GM23248 (cell line): ENCODE results near the gene FSCN2. TPM values are rescaled to one million over a fixed set of nuclear protein-coding genes. Genes with fewer than 3 reads are reported as not detected.

Experiments used
- DNase-seq: peaks from one replicate; pipeline ENCODE4 v3.0.0-alpha.2; 2015
- H2AFZ ChIP-seq: fragments of 200-600 bp; sonication (generic); 2 replicates; pipeline ENCODE4 v1.6.1; 2016; ENCODE audit warnings: antibody characterized with exemption
- H3F3A ChIP-seq: fragments of 200-600 bp; sonication (generic); 2 replicates; pipeline ENCODE4 v1.6.1; 2016; ENCODE audit warnings: mild to moderate bottlenecking, antibody characterized with exemption, mixed run types; ENCODE audit not compliant: insufficient read depth
- H3K27ac ChIP-seq: fragments of 200-600 bp; sonication (generic); 2 replicates; pipeline ENCODE4 v1.5.1; 2016; ENCODE audit warnings: mild to moderate bottlenecking
- H3K27me3 ChIP-seq: fragments of 200-600 bp; sonication (generic); replicated peaks from 2 replicates; pipeline ENCODE4 v1.6.1; 2016; ENCODE audit warnings: mild to moderate bottlenecking; ENCODE audit not compliant: insufficient read depth
- H3K36me3 ChIP-seq: fragments of 200-600 bp; sonication (generic); 2 replicates; pipeline ENCODE4 v1.6.1; 2016; ENCODE audit warnings: low read depth, mild to moderate bottlenecking
- H3K4me1 ChIP-seq: fragments of 200-600 bp; sonication (generic); 2 replicates; pipeline ENCODE4 v1.6.1; 2016; ENCODE audit warnings: mild to moderate bottlenecking; ENCODE audit not compliant: insufficient read depth
- H3K4me2 ChIP-seq: fragments of 200-600 bp; sonication (generic); one replicate; pipeline ENCODE4 v1.6.1; 2016; ENCODE audit warnings: mild to moderate bottlenecking; ENCODE audit not compliant: unreplicated experiment
- H3K4me3 ChIP-seq: fragments of 200-600 bp; sonication (generic); 2 replicates; pipeline ENCODE4 v1.5.1; 2016; ENCODE audit warnings: mild to moderate bottlenecking
- H3K79me2 ChIP-seq: fragments of 200-600 bp; sonication (generic); 2 replicates; pipeline ENCODE4 v1.6.1; 2016; ENCODE audit warnings: mild to moderate bottlenecking; ENCODE audit not compliant: insufficient read depth
- H3K9ac ChIP-seq: fragments of 200-600 bp; sonication (generic); 2 replicates; pipeline ENCODE4 v1.6.1; 2016; ENCODE audit warnings: mild to moderate bottlenecking
- H3K9me2 ChIP-seq: fragments of 200-600 bp; sonication (generic); 2 replicates; pipeline ENCODE4 v1.6.1; 2016; ENCODE audit warnings: mixed run types, mild to moderate bottlenecking, moderate library complexity; ENCODE audit not compliant: insufficient read depth
- H3K9me3 ChIP-seq: fragments of 200-600 bp; sonication (generic); one replicate; pipeline ENCODE4 v1.6.1; 2017; ENCODE audit warnings: low read depth
- H4K20me1 ChIP-seq: fragments of 200-600 bp; sonication (generic); 2 replicates; pipeline ENCODE4 v1.6.0; 2016; ENCODE audit not compliant: insufficient read depth
- EZH2 ChIP-seq: fragments of 200-600 bp; sonication (generic); IDR thresholded peaks from 2 replicates; pipeline ENCODE4 v1.6.1; 2018; ENCODE audit warnings: antibody characterized with exemption, mild to moderate bottlenecking; ENCODE audit not compliant: insufficient read depth, poor library complexity, severe bottlenecking
- EZH2phosphoT487 ChIP-seq: fragments of 200-600 bp; sonication (generic); IDR thresholded peaks from 2 replicates; pipeline ENCODE4 v1.6.1; 2018; ENCODE audit warnings: antibody characterized with exemption, moderate library complexity, mild to moderate bottlenecking, low read depth; ENCODE audit not compliant: insufficient read depth
- WGBS, 2 experiments: methylation state at CpG; one replicate each; pipeline ENCODE4 v1.1.6; 2015 to 2017; ENCODE audit warnings: low lambda C conversion rate in 2 of 2, low coverage in 1 of 2; ENCODE audit errors: missing lambda C conversion rate in 2 of 2; 5-methylcytosine and 5-hydroxymethylcytosine counted together
- in situ Hi-C: fragments of 300-500 bp; cut with MboI; formaldehyde crosslinking; loops from 2 replicates; pipeline ENCODE4 v1.15.0; 2020
- polyA plus RNA-seq: library from polyadenylated mRNA; unstranded; fragments of >200 nt; fragmentation: Nextera tagmentation; extraction: Ambion mirVana; gene quantifications from 2 replicates; pipeline ENCODE4 v1.2.1, GENCODE V29; 2016
- total RNA-seq: library from RNA; depleted of rRNA; stranded (reverse); fragments of >200 nt; shearing (Covaris generic); gene quantifications from 2 replicates; pipeline ENCODE4 v1.2.3, GENCODE V29; 2014

FSCN2 gene
- total and polyA plus RNA-seq, 2 experiments from 2014 or later: 0.48 to 3.2 TPM

DNA sequence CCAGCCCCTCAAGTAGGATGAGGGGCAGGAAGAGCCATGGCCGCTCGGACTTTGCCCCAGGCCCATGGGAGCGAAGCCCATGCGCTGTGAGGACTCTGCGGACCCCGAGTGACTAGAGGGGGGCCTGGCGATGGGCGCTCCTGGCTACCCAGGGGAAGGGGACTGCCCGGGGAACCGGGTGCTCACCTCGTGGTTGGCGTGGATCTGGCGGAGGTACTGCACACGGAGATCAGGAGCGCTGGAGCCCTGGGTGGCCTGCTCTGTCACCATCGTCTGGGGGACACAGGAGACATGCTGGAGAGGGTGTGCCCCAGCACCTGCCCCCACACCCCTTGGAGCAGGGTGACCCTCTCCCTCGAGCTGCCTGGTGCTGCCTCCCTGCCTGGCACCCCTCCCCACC lies 12.9 kb downstream of the FSCN2 start:
- 91% methylated on average over 9 to 17 of the region's 17 CpGs for WGBS, 2 experiments
- no peak for TF ChIP-seq EZH2
- TF ChIP-seq EZH2phosphoT487: no peak

DNA sequence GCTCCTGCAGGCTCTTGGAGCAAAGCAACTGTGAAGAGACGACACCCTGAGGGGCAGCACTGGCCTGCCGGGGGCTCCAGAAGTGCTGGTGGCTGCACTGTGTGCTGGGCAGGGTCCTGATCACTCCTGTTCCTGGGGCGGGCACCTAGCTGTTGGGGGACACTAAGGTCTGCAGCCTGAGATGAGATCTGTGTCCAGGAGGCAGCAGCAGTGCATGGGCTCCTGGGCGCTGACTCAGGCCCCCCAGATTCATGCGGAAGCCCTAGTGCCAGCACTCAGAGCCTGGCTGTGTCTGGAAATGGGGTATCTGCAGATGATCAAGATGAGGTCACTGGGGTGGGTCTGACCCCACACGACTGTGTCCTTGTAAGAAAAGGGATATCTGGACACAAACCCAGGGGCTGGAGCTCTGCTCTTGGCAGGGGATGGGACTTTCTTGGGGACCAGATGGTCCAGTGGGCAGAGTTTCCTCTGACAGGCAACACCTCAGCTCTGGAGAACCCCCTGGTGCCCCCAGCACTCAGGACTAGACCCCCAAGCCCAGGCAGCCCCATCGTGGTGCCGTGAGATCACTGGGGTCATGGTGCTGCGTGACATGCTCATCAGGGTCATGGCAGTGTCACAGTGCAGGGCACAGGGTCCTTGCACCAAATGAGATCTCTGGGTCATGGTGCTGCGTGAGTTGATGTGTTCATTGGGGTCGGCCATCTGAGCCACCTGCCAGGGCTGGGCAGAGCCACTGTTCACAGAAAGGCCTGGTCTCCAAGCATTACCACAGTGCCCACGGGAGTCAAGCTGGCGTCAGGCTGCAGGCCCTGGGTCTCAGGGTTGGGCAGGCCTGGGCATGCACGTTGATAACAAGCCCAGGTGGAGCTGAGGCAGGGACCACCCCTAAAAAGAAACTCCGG lies 14.5 kb downstream of the FSCN2 start:
- in situ Hi-C loops: no loop called here

More for the DNA sequence above, 12.9 kb downstream of the FSCN2 start:
- Histone ChIP-seq H3K4me2 (no peak overlapping the region), H3K79me2 (no peaks in the 10 kb centered on the region), H3F3A (no peaks in the 10 kb centered on the region), H3K4me3 (no peak overlapping the region), H2AFZ (no peak overlapping the region), H3K27me3 (no peaks in the 10 kb centered on the region), H3K9me2 (no peaks in the 10 kb centered on the region), H3K9me3 (no peaks in the 10 kb centered on the region), H3K9ac (no peak overlapping the region), H3K4me1 (no peaks in the 10 kb centered on the region), H3K36me3 (no peaks in the 10 kb centered on the region; the same call in 1 of the 2 replicates), H4K20me1 (no peaks in the 10 kb centered on the region), H3K27ac (no peak overlapping the region)
- in situ Hi-C loops: no loop called here
- no peak for DNase-seq

DNA sequence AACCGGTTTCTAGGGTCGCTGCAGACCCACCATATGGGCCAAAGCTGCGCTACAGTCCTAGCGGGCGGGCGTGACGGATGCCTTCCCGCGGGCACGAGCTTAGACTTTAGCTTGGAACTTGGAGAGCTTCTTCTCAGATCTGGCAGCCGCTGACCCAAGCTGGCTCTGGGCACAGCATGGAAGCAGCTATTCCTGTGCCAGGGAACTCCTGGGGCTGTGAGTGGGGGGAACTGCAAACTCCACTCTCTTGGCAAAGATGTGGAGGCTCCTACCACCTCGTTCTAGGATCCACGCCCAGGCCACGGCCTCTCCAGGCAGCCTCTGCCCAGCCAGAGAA lies 15.1 kb downstream of the FSCN2 start:
- Histone ChIP-seq H3K79me2 (no peaks in the 10 kb centered on the region), H3K4me3 (no peak overlapping the region), H3K27me3 (no peaks in the 10 kb centered on the region), H2AFZ (no peak overlapping the region), H3K9me3 (no peaks in the 10 kb centered on the region), H4K20me1 (no peaks in the 10 kb centered on the region), H3F3A (no peaks in the 10 kb centered on the region), H3K27ac (no peak overlapping the region), H3K9ac (no peak overlapping the region), H3K9me2 (no peaks in the 10 kb centered on the region), H3K4me2 (no peak overlapping the region), H3K36me3 (no peaks in the 10 kb centered on the region; the same call in 1 of the 2 replicates), H3K4me1 (no peaks in the 10 kb centered on the region)
- in situ Hi-C loops: no loop called here
- TF ChIP-seq EZH2 (no peak), EZH2phosphoT487 (no peak)
- DNase-seq: no peak
- WGBS, 2 experiments: 90 to 91% methylated on average over 14 of the region's 14 CpGs

More for the DNA sequence above, 14.5 kb downstream of the FSCN2 start:
- H3F3A ChIP-seq: no peaks in the 10 kb centered on the region
- no peaks in the 10 kb centered on the region; the same call in 1 of the 2 replicates for H3K36me3 ChIP-seq
- no peaks in the 10 kb centered on the region for H3K9me3 ChIP-seq
- H3K4me2 ChIP-seq: no peak overlapping the region
- WGBS, 2 experiments: 80 to 81% methylated on average over 15 of the region's 15 CpGs
- H3K9me2 ChIP-seq: no peaks in the 10 kb centered on the region
- no peak overlapping the region for H3K27ac ChIP-seq
- H3K79me2 ChIP-seq: no peaks in the 10 kb centered on the region
- no peak overlapping the region for H2AFZ ChIP-seq
- no peak overlapping the region for H3K9ac ChIP-seq
- H3K27me3 ChIP-seq: no peaks in the 10 kb centered on the region
- no peaks in the 10 kb centered on the region for H4K20me1 ChIP-seq
- H3K4me3 ChIP-seq: no peak overlapping the region
- TF ChIP-seq EZH2phosphoT487 (no peak), EZH2 (no peak)
- no peaks in the 10 kb centered on the region for H3K4me1 ChIP-seq
- DNase-seq: no peak

DNA sequence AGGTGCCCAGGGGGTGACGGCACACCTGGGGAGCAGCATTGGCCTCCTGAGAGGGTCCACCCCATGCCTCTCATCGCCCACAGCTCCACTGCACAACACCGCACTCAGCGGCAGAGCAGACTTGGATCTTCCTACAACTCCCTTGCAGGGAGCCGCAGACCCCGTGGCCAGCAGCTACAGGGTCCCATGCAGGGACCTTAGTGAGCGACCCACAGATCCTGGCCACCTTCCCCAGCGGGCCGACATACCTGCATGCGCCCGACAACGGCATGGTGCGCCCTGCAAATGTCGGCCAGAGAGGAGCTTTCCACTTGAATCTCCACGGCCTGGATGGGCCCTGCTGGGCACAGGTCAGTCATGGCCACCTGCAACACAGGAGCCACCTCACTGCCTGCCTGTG lies 15.6 kb downstream of the FSCN2 start:
- Histone ChIP-seq H3K4me3 (no peak overlapping the region), H3K79me2 (no peaks in the 10 kb centered on the region), H3K4me1 (no peaks in the 10 kb centered on the region), H3K36me3 (no peaks in the 10 kb centered on the region; the same call in 1 of the 2 replicates), H3K9me2 (no peaks in the 10 kb centered on the region), H3K9me3 (no peaks in the 10 kb centered on the region), H3K27me3 (no peaks in the 10 kb centered on the region), H3K4me2 (no peak overlapping the region), H3K27ac (no peak overlapping the region), H4K20me1 (no peaks in the 10 kb centered on the region), H3K9ac (no peak overlapping the region), H2AFZ (no peak overlapping the region), H3F3A (no peaks in the 10 kb centered on the region)
- WGBS, 2 experiments: 96 to 100% methylated on average over 14 to 15 of the region's 15 CpGs
- DNase-seq: no peak
- in situ Hi-C loops: no loop called here
- TF ChIP-seq EZH2 (no peak), EZH2phosphoT487 (no peak)
